ENCODE data around the gene TAX1BP1. TPM values are rescaled to one million over a fixed set of nuclear protein-coding genes. Genes with fewer than 3 reads are reported as not detected.
A peak's percentile ranks its signal among the peaks of the same experiment; 100 is the strongest.

The TAX1BP1 gene
- 88.6 and 90.9 TPM in 2 replicates for total RNA-seq

GRCh38 chr7:27739909-27740448, at the start of gene TAX1BP1:
Gene TAX1BP1, plus strand, starts transcription at chr7:27740162. Its CDS starts 8,363 bp downstream, at chr7:27748525.
- H3K27ac Mint-ChIP-seq: peak within 1 kb of the TSS; percentile 98
- intact Hi-C loops (cut with micrococcal nuclease): loop anchor here (1.0 to 10.0 kb wide), 8 partner anchors 25 to 1878 kb away; no protein-coding TSS in a partner anchor
- H3K9me3 Mint-ChIP-seq: no peaks in the 10 kb centered on the region

GRCh38 chr7:27690649-27691048, 49.3 kb upstream of the TAX1BP1 start:
- no peak for DNase-seq (ENCODE audit: low spot score)
- H3K4me3 Mint-ChIP-seq: no peak overlapping the region
- H3K4me1 Mint-ChIP-seq (ENCODE audit: low read depth): no peaks in the 10 kb centered on the region
- intact Hi-C loops (cut with micrococcal nuclease): no loop called here
- H3K27ac Mint-ChIP-seq: no peak overlapping the region
- peaks cover 9% of the 10 kb centered on the region for H3K27me3 Mint-ChIP-seq (ENCODE audit: insufficient read depth)
- H3K36me3 Mint-ChIP-seq (ENCODE audit: low read depth): no peaks in the 10 kb centered on the region
- H3K9me3 Mint-ChIP-seq: no peaks in the 10 kb centered on the region

More at GRCh38 chr7:27739909-27740448, at the start of gene TAX1BP1:
- Mint-ChIP-seq H3K4me3 (peak within 1 kb of the TSS; percentile 92), H3K4me1 (ENCODE audit: low read depth) (peaks cover 41% of the 10 kb centered on the region), H3K36me3 (ENCODE audit: low read depth) (peaks cover 9% of the 10 kb centered on the region), H3K27me3 (ENCODE audit: insufficient read depth) (peaks cover 2% of the 10 kb centered on the region)
- peak; percentile 93 for DNase-seq (ENCODE audit: low spot score)

GRCh38 chr7:27693794-27694193, 46.2 kb upstream of the TAX1BP1 start:
- Mint-ChIP-seq H3K4me1 (ENCODE audit: low read depth) (no peaks in the 10 kb centered on the region), H3K36me3 (ENCODE audit: low read depth) (no peaks in the 10 kb centered on the region), H3K27me3 (ENCODE audit: insufficient read depth) (peaks cover 3% of the 10 kb centered on the region), H3K9me3 (no peaks in the 10 kb centered on the region), H3K4me3 (no peak overlapping the region), H3K27ac (no peak overlapping the region)
- no peak for DNase-seq (ENCODE audit: low spot score)
- intact Hi-C loops (cut with micrococcal nuclease): no loop called here

- DNase-seq (ENCODE audit: low spot score): no peak
- Mint-ChIP-seq H3K9me3 (no peaks in the 10 kb centered on the region), H3K4me1 (ENCODE audit: low read depth) (no peaks in the 10 kb centered on the region), H3K4me3 (no peak overlapping the region), H3K27ac (no peak overlapping the region), H3K27me3 (ENCODE audit: insufficient read depth) (peaks cover 3% of the 10 kb centered on the region), H3K36me3 (ENCODE audit: low read depth) (no peaks in the 10 kb centered on the region)
- intact Hi-C loops (cut with micrococcal nuclease): no loop called here
Observed at GRCh38 chr7:27695096-27695495, 44.9 kb upstream of the TAX1BP1 start.

GRCh38 chr7:27697861-27698430, 42.0 kb upstream of the TAX1BP1 start:
- no peak overlapping the region for H3K27ac Mint-ChIP-seq
- no peak for DNase-seq (ENCODE audit: low spot score)
- intact Hi-C loops (cut with micrococcal nuclease): no loop called here
- no peaks in the 10 kb centered on the region for H3K36me3 Mint-ChIP-seq (ENCODE audit: low read depth)
- H3K4me3 Mint-ChIP-seq: no peak overlapping the region
- no peaks in the 10 kb centered on the region for H3K4me1 Mint-ChIP-seq (ENCODE audit: low read depth)
- peaks cover 5% of the 10 kb centered on the region for H3K27me3 Mint-ChIP-seq (ENCODE audit: insufficient read depth)
- H3K9me3 Mint-ChIP-seq: no peaks in the 10 kb centered on the region

GRCh38 chr7:27699751-27700150, 40.2 kb upstream of the TAX1BP1 start:
- intact Hi-C loops (cut with micrococcal nuclease): no loop called here
- Mint-ChIP-seq H3K36me3 (ENCODE audit: low read depth) (no peaks in the 10 kb centered on the region), H3K4me3 (no peak overlapping the region), H3K27ac (no peak overlapping the region), H3K9me3 (no peaks in the 10 kb centered on the region), H3K4me1 (ENCODE audit: low read depth) (no peaks in the 10 kb centered on the region), H3K27me3 (ENCODE audit: insufficient read depth) (peaks cover 6% of the 10 kb centered on the region)
- no peak for DNase-seq (ENCODE audit: low spot score)

GRCh38 chr7:27700501-27700900, 39.5 kb upstream of the TAX1BP1 start:
- Mint-ChIP-seq H3K27ac (no peak overlapping the region), H3K4me1 (ENCODE audit: low read depth) (no peaks in the 10 kb centered on the region), H3K36me3 (ENCODE audit: low read depth) (no peaks in the 10 kb centered on the region), H3K4me3 (no peak overlapping the region), H3K27me3 (ENCODE audit: insufficient read depth) (peaks cover 8% of the 10 kb centered on the region), H3K9me3 (no peaks in the 10 kb centered on the region)
- intact Hi-C loops (cut with micrococcal nuclease): no loop called here
- no peak for DNase-seq (ENCODE audit: low spot score)

GRCh38 chr7:27703181-27703580, 36.8 kb upstream of the TAX1BP1 start:
- H3K4me1 Mint-ChIP-seq (ENCODE audit: low read depth): no peaks in the 10 kb centered on the region
- no peak overlapping the region for H3K27ac Mint-ChIP-seq
- DNase-seq (ENCODE audit: low spot score): no peak
- intact Hi-C loops (cut with micrococcal nuclease): no loop called here
- H3K9me3 Mint-ChIP-seq: no peaks in the 10 kb centered on the region
- H3K4me3 Mint-ChIP-seq: no peak overlapping the region
- no peaks in the 10 kb centered on the region for H3K36me3 Mint-ChIP-seq (ENCODE audit: low read depth)
- peaks cover 8% of the 10 kb centered on the region for H3K27me3 Mint-ChIP-seq (ENCODE audit: insufficient read depth)

GRCh38 chr7:27704422-27705199, 35.4 kb upstream of the TAX1BP1 start:
- intact Hi-C loops (cut with micrococcal nuclease): no loop called here
- H3K36me3 Mint-ChIP-seq (ENCODE audit: low read depth): no peaks in the 10 kb centered on the region
- no peak for DNase-seq (ENCODE audit: low spot score)
- H3K27ac Mint-ChIP-seq: no peak overlapping the region
- H3K27me3 Mint-ChIP-seq (ENCODE audit: insufficient read depth): peaks cover 10% of the 10 kb centered on the region
- no peaks in the 10 kb centered on the region for H3K4me1 Mint-ChIP-seq (ENCODE audit: low read depth)
- H3K9me3 Mint-ChIP-seq: no peaks in the 10 kb centered on the region
- no peak overlapping the region for H3K4me3 Mint-ChIP-seq

GRCh38 chr7:27705200-27705594, 34.8 kb upstream of the TAX1BP1 start:
- Mint-ChIP-seq H3K36me3 (ENCODE audit: low read depth) (no peaks in the 10 kb centered on the region), H3K4me1 (ENCODE audit: low read depth) (no peaks in the 10 kb centered on the region), H3K27ac (no peak overlapping the region), H3K4me3 (no peak overlapping the region), H3K27me3 (ENCODE audit: insufficient read depth) (peaks cover 10% of the 10 kb centered on the region), H3K9me3 (no peaks in the 10 kb centered on the region)
- intact Hi-C loops (cut with micrococcal nuclease): no loop called here
- DNase-seq (ENCODE audit: low spot score): no peak

GRCh38 chr7:27708485-27708884, 31.5 kb upstream of the TAX1BP1 start:
- DNase-seq (ENCODE audit: low spot score): no peak
- intact Hi-C loops (cut with micrococcal nuclease): no loop called here

GRCh38 chr7:27709137-27710075, 30.6 kb upstream of the TAX1BP1 start:
- H3K27me3 Mint-ChIP-seq (ENCODE audit: insufficient read depth): peaks cover 13% of the 10 kb centered on the region
- intact Hi-C loops (cut with micrococcal nuclease): no loop called here
- no peak for DNase-seq (ENCODE audit: low spot score)

More at GRCh38 chr7:27708485-27708884, 31.5 kb upstream of the TAX1BP1 start:
- peaks cover 8% of the 10 kb centered on the region for H3K27me3 Mint-ChIP-seq (ENCODE audit: insufficient read depth)
- H3K27ac Mint-ChIP-seq: no peak overlapping the region
- H3K36me3 Mint-ChIP-seq (ENCODE audit: low read depth): no peaks in the 10 kb centered on the region
- no peak overlapping the region for H3K4me3 Mint-ChIP-seq
- no peaks in the 10 kb centered on the region for H3K9me3 Mint-ChIP-seq
- H3K4me1 Mint-ChIP-seq (ENCODE audit: low read depth): no peaks in the 10 kb centered on the region

More at GRCh38 chr7:27709137-27710075, 30.6 kb upstream of the TAX1BP1 start:
- H3K4me3 Mint-ChIP-seq: no peak overlapping the region
- no peaks in the 10 kb centered on the region for H3K4me1 Mint-ChIP-seq (ENCODE audit: low read depth)
- no peak overlapping the region for H3K27ac Mint-ChIP-seq
- H3K36me3 Mint-ChIP-seq (ENCODE audit: low read depth): no peaks in the 10 kb centered on the region
- H3K9me3 Mint-ChIP-seq: no peaks in the 10 kb centered on the region

All from activated T-helper 1 cell treated with anti-CD3 and anti-CD28 coated beads, Interleukin-12 subunit alpha, Interleukin-12 subunit beta, Interleukin-2, Interleukin-4 antibody, amounts not matched to agents 30 ng/mL and 10 ng/mL and 1 ng/mL, durations not matched to agents 14 hours and 24 hours and 36 hours (primary cell).